22Rv1 (cell line): ENCODE results near the gene NUP155.

Experiments
- ZFX ChIP-seq: fragments of 450-650 bp; IDR thresholded peaks from 2 replicates; pipeline ENCODE4 v1.6.1; 2017; ENCODE audit warnings: antibody characterized with exemption, borderline replicate concordance
- TF ChIP-seq, protein P1 (sequence below): fragments of 450-650 bp; IDR thresholded peaks from 2 replicates; pipeline ENCODE4 v1.5.1; 2017; ENCODE audit warnings: mild to moderate bottlenecking

DNA sequence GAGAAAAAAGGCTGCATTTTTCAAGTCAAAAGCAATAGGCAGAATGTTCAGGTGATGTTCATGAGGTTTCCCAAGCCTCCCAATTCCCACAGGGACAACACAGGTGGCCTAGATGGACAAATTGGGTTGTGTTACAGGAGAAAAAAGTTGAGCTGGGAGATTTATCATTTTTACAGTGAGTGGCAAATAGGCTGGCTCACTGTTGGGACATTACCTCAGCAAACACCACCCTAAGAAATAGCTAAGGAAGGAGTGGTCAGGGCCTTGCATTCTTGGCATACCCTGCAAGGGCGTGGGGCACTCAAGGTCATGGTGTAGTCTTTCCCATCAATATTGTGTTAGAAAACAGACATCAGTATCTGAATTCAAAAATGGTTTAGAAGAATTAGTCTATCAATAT, 98.4 kb downstream of the NUP155 start:
- TF ChIP-seq, protein P1, sequence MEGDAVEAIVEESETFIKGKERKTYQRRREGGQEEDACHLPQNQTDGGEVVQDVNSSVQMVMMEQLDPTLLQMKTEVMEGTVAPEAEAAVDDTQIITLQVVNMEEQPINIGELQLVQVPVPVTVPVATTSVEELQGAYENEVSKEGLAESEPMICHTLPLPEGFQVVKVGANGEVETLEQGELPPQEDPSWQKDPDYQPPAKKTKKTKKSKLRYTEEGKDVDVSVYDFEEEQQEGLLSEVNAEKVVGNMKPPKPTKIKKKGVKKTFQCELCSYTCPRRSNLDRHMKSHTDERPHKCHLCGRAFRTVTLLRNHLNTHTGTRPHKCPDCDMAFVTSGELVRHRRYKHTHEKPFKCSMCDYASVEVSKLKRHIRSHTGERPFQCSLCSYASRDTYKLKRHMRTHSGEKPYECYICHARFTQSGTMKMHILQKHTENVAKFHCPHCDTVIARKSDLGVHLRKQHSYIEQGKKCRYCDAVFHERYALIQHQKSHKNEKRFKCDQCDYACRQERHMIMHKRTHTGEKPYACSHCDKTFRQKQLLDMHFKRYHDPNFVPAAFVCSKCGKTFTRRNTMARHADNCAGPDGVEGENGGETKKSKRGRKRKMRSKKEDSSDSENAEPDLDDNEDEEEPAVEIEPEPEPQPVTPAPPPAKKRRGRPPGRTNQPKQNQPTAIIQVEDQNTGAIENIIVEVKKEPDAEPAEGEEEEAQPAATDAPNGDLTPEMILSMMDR, result no peak
- no peak for TF ChIP-seq ZFX
